ENCODE data around the gene SERINC3. TPM values are rescaled to one million over a fixed set of nuclear protein-coding genes. Genes with fewer than 3 reads are reported as not detected.
A peak's percentile ranks its signal among the peaks of the same experiment; 100 is the strongest.

The SERINC3 gene
- polyA plus RNA-seq, 1 donor (not counting 4 experiments of a cell fraction or from before 2014, with no cell fraction given): 118 TPM

DNA sequence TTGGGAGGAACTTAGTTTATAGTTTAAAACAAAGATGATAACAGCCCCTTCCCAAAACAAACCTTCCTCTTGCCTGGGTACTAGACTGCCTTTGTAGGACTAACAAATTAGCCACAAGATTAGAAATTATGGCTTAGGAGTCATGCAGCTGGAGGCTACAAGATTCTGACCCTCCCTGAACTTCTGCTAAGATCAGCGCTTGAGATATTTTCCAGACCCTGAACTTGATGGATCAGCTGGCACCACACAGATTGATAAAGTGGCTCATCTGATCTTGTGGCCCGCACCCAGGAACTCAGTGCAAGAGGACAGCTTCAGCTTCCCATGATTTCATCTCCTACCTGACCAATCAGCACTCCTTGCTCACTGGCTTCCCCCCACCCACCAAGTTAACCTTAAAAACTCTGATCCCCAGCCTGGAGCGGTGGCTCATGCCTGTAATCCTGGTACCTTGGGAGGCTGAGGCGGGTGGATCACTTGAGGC, 5.9 kb upstream of the SERINC3 start:
- Histone ChIP-seq H3K4me2 (ENCODE audit: control insufficient read depth, extremely low read depth, insufficient read depth, low read depth, low read length) (no peak overlapping the region), H3K4me3 (ENCODE audit: control insufficient read depth in 2 of 3, extremely low read depth in 1 of 3, insufficient read depth in 2 of 3, low read depth in 1 of 3, low read length in 3 of 3) (no peak overlapping the region), H3K79me2 (ENCODE audit: control insufficient read depth, insufficient read depth, low read length) (no peaks in the 10 kb centered on the region), H3K9ac (ENCODE audit: control insufficient read depth, extremely low read depth, insufficient read depth, low read length) (no peak overlapping the region), H3K4me1 (ENCODE audit: control insufficient read depth, extremely low read depth, insufficient read depth, low read length) (peaks cover 17% of the 10 kb centered on the region), H4K20me1 (ENCODE audit: control insufficient read depth, extremely low read depth, insufficient read depth, low read length) (no peaks in the 10 kb centered on the region), H3K27me3 (ENCODE audit: control insufficient read depth, extremely low read depth, insufficient read depth, low read length) (no peaks in the 10 kb centered on the region), H3K9me3 (ENCODE audit: control insufficient read depth, low read depth, low read length) (peaks cover 2% of the 10 kb centered on the region), H3K27ac (ENCODE audit: control insufficient read depth, insufficient read depth, low read length) (no peak overlapping the region), H3K36me3 (ENCODE audit: control insufficient read depth in 2 of 2, extremely low read depth in 1 of 2, insufficient read depth in 2 of 2, low read length in 2 of 2) (no peaks in the 10 kb centered on the region), H3K9me1 (ENCODE audit: control insufficient read depth, extremely low read depth, insufficient read depth, low read length) (no peaks in the 10 kb centered on the region), H2AFZ (ENCODE audit: control insufficient read depth, low read length) (no peak overlapping the region)
- DNase-seq (ENCODE audit: low read depth, low spot score) (no peak), FAIRE-seq (no peak)
- no peak for TF ChIP-seq CTCF (optimal IDR thresholded peaks at IDR 0.05 in 1 of 3, IDR thresholded peaks at IDR 0.05 in 1 of 3, conservative IDR thresholded peaks at IDR 0.05 in 1 of 3; ENCODE audit: extremely low read depth in 1 of 3, insufficient read depth in 2 of 3, low read length in 3 of 3)
- no peak for TF ChIP-seq EZH2 (IDR thresholded peaks at IDR 0.05; ENCODE audit: low read length)
- dilution Hi-C loops (cut with MboI; ENCODE audit: extremely low pct_ligation_motif_present, low sequenced_read_pairs): no loop called here

GRCh38 chr20:44526129-44526528, 4.3 kb upstream of the SERINC3 start:
- peaks cover 7% of the 10 kb centered on the region for H3K79me2 ChIP-seq (ENCODE audit: control insufficient read depth, insufficient read depth, low read length)
- peak overlapping the region; percentile 14 for H2AFZ ChIP-seq (ENCODE audit: control insufficient read depth, low read length)
- H3K4me2 ChIP-seq (ENCODE audit: control insufficient read depth, extremely low read depth, insufficient read depth, low read depth, low read length): peak overlapping the region; percentile 22
- H3K9me1 ChIP-seq (ENCODE audit: control insufficient read depth, extremely low read depth, insufficient read depth, low read length): no peaks in the 10 kb centered on the region
- H3K9me3 ChIP-seq (ENCODE audit: control insufficient read depth, low read depth, low read length): peaks cover 2% of the 10 kb centered on the region
- H3K27me3 ChIP-seq (ENCODE audit: control insufficient read depth, extremely low read depth, insufficient read depth, low read length): no peaks in the 10 kb centered on the region
- peak overlapping the region; percentile 76 for H3K27ac ChIP-seq (ENCODE audit: control insufficient read depth, insufficient read depth, low read length)
- TF ChIP-seq CTCF (optimal IDR thresholded peaks at IDR 0.05 in 1 of 3, IDR thresholded peaks at IDR 0.05 in 1 of 3, conservative IDR thresholded peaks at IDR 0.05 in 1 of 3; ENCODE audit: extremely low read depth in 1 of 3, insufficient read depth in 2 of 3, low read length in 3 of 3): no peak
- no peak for TF ChIP-seq EZH2 (IDR thresholded peaks at IDR 0.05; ENCODE audit: low read length)
- no peaks in the 10 kb centered on the region for H3K36me3 ChIP-seq (ENCODE audit: control insufficient read depth in 2 of 2, extremely low read depth in 1 of 2, insufficient read depth in 2 of 2, low read length in 2 of 2)
- peaks cover 18% of the 10 kb centered on the region for H3K4me1 ChIP-seq (ENCODE audit: control insufficient read depth, extremely low read depth, insufficient read depth, low read length)
- no peak overlapping the region for H3K4me3 ChIP-seq (ENCODE audit: control insufficient read depth in 2 of 3, extremely low read depth in 1 of 3, insufficient read depth in 2 of 3, low read depth in 1 of 3, low read length in 3 of 3)
- no peak for DNase-seq (ENCODE audit: low read depth, low spot score)
- peaks cover 3% of the 10 kb centered on the region for H4K20me1 ChIP-seq (ENCODE audit: control insufficient read depth, extremely low read depth, insufficient read depth, low read length)
- H3K9ac ChIP-seq (ENCODE audit: control insufficient read depth, extremely low read depth, insufficient read depth, low read length): peak overlapping the region; percentile 37
- dilution Hi-C loops (cut with MboI; ENCODE audit: extremely low pct_ligation_motif_present, low sequenced_read_pairs): no loop called here
- FAIRE-seq: peak; percentile 44
